ENCODE data around the gene CD3D. TPM values are rescaled to one million over a fixed set of nuclear protein-coding genes. Genes with fewer than 3 reads are reported as not detected.

Gene CD3D
- total RNA-seq, 1 experiment from 2014 or later: 0.33 TPM

GRCh38 chr11:118318581-118319336, 23.7 kb downstream of the CD3D start:
- CTCF ChIA-PET: interaction anchor here (0.9 kb wide), 1 partner anchor 23 kb away, joined by 3 read pairs; no protein-coding TSS in a partner anchor
- POLR2A ChIA-PET: no interaction called here
- H3K27ac Mint-ChIP-seq: no peak overlapping the region
- 0 out of 2 replicates have a peak, but pooled peaks cover 3% of the 10 kb centered on the region for H3K36me3 Mint-ChIP-seq
- ATAC-seq (no peak), DNase-seq (ENCODE audit: low spot score) (no peak)
- TF ChIP-seq AFF4 (CRISPR knock-in tag; IDR thresholded peaks at IDR 0.05; ENCODE audit: borderline replicate concordance): no peak
- no peak for TF ChIP-seq NR3C1 (CRISPR knock-in tag; conservative IDR thresholded peaks at IDR 0.05; ENCODE audit: low read depth)
- TF ChIP-seq TEAD1 (CRISPR knock-in tag; IDR thresholded peaks at IDR 0.05): no peak
- no peak for TF ChIP-seq FOXJ3 (CRISPR knock-in tag; IDR thresholded peaks at IDR 0.05; ENCODE audit: borderline replicate concordance)
- TF ChIP-seq MXD4 (CRISPR knock-in tag; IDR thresholded peaks at IDR 0.05; ENCODE audit: borderline replicate concordance): no peak
- TF ChIP-seq SMAD4 (CRISPR knock-in tag; IDR thresholded peaks at IDR 0.05): no peak
- TF ChIP-seq CDX4 (CRISPR knock-in tag; IDR thresholded peaks at IDR 0.05; ENCODE audit: borderline replicate concordance): no peak
- TF ChIP-seq OVOL2 (CRISPR knock-in tag; IDR thresholded peaks at IDR 0.05; ENCODE audit: borderline replicate concordance): no peak
- TF ChIP-seq SOX15 (CRISPR knock-in tag; IDR thresholded peaks at IDR 0.05): no peak
- no peak for TF ChIP-seq GRHL2 (CRISPR knock-in tag; IDR thresholded peaks at IDR 0.05; ENCODE audit: insufficient replicate concordance, severe bottlenecking)
- no peak for TF ChIP-seq ZNF121 (CRISPR knock-in tag; IDR thresholded peaks at IDR 0.05)
- no peak for TF ChIP-seq ZNF532 (CRISPR knock-in tag; IDR thresholded peaks at IDR 0.05; ENCODE audit: borderline replicate concordance)
- no peak for TF ChIP-seq ERG (CRISPR knock-in tag; IDR thresholded peaks at IDR 0.05)
- no peak for TF ChIP-seq ZNF263 (CRISPR knock-in tag; IDR thresholded peaks at IDR 0.05; ENCODE audit: low read depth)
- peaks cover 20% of the 10 kb centered on the region for H3K27me3 Mint-ChIP-seq (ENCODE audit: low read depth)
- peaks cover 4% of the 10 kb centered on the region for H3K9me3 Mint-ChIP-seq
- H3K4me1 Mint-ChIP-seq: peaks cover 40% of the 10 kb centered on the region
- no peak overlapping the region for H3K4me3 Mint-ChIP-seq

GRCh38 chr11:118318124-118318523, 24.4 kb downstream of the CD3D start:
- Mint-ChIP-seq H3K27ac (no peak overlapping the region), H3K27me3 (ENCODE audit: low read depth) (peaks cover 22% of the 10 kb centered on the region), H3K9me3 (peaks cover 4% of the 10 kb centered on the region), H3K36me3 (0 out of 2 replicates have a peak, but pooled peaks cover 3% of the 10 kb centered on the region), H3K4me1 (peaks cover 40% of the 10 kb centered on the region), H3K4me3 (no peak overlapping the region)
- ChIA-PET POLR2A (no interaction called here), CTCF (no interaction called here)
- ATAC-seq: no peak
- DNase-seq (ENCODE audit: low spot score): no peak
- TF ChIP-seq JUN (CRISPR knock-in tag; IDR thresholded peaks at IDR 0.05): no peak
- no peak for TF ChIP-seq ATF2 (CRISPR knock-in tag; IDR thresholded peaks at IDR 0.05; ENCODE audit: borderline replicate concordance, low read depth)
- TF ChIP-seq CDX4 (CRISPR knock-in tag; IDR thresholded peaks at IDR 0.05; ENCODE audit: borderline replicate concordance): no peak
- no peak for TF ChIP-seq ATF6 (CRISPR knock-in tag; IDR thresholded peaks at IDR 0.05)
- no peak for TF ChIP-seq USF2 (CRISPR knock-in tag; IDR thresholded peaks at IDR 0.05)
